ENCODE results near the gene BRINP3. TPM values are rescaled to one million over a fixed set of nuclear protein-coding genes. Genes with fewer than 3 reads are reported as not detected.

The BRINP3 gene
- total RNA-seq, 1 experiment from 2014 or later, result not detected

GRCh38 chr1:190244406-190244805 lies 233.3 kb downstream of the BRINP3 start:
- no peak overlapping the region for H3K9ac ChIP-seq (ENCODE audit: extremely low read depth, insufficient read length, low read length)
- H3K27ac ChIP-seq (ENCODE audit: insufficient read length, low read depth, low read length), result no peak overlapping the region
- TF ChIP-seq CTCF (conservative IDR thresholded peaks at IDR 0.05), result no peak
- Mint-ChIP-seq H3K36me3 (ENCODE audit: insufficient read depth in 1 of 3, low read depth in 3 of 3) (no peaks in the 10 kb centered on the region), H3K9me3 (no peaks in the 10 kb centered on the region), H3K4me3 (no peak overlapping the region), H3K27ac (no peak overlapping the region), H3K27me3 (ENCODE audit: low read depth) (no peaks in the 10 kb centered on the region), H3K4me1 (no peaks in the 10 kb centered on the region)
- no peak overlapping the region for H3K18ac ChIP-seq (ENCODE audit: insufficient read length, low read depth, low read length)
- H2BK15ac ChIP-seq (ENCODE audit: low read depth, low read length), result no peak overlapping the region
- H4K20me1 ChIP-seq (ENCODE audit: control insufficient read depth, insufficient read depth, insufficient read length), result no peaks in the 10 kb centered on the region
- H3K56ac ChIP-seq (ENCODE audit: insufficient read length, low read depth, low read length), result no peak overlapping the region
- H3K4me2 ChIP-seq (ENCODE audit: insufficient read depth, insufficient read length, low read length), result no peak overlapping the region
- no peak overlapping the region for H2AFZ ChIP-seq (ENCODE audit: low read length)
- H4K8ac ChIP-seq (replicated peaks; ENCODE audit: insufficient read length, low read depth, low read length), result no peak overlapping the region
- H2BK120ac ChIP-seq (ENCODE audit: low read depth, low read length, poor library complexity, severe bottlenecking), result no peak overlapping the region
- WGBS (ENCODE audit: extremely low coverage, insufficient read length, low lambda C conversion rate), result no CpG with 5 or more reads among the region's 4 CpGs
- no peak overlapping the region for H3K4ac ChIP-seq (ENCODE audit: low read depth, low read length)
- no peaks in the 10 kb centered on the region for H3K4me1 ChIP-seq (ENCODE audit: insufficient read depth, low read length)
- H3K9me3 ChIP-seq (ENCODE audit: control insufficient read depth, low read depth, low read length), result no peaks in the 10 kb centered on the region
- H2BK5ac ChIP-seq (ENCODE audit: insufficient read length, low read length), result no peak overlapping the region
- H4K5ac ChIP-seq (ENCODE audit: insufficient read length, low read depth, low read length), result no peak overlapping the region
- no peaks in the 10 kb centered on the region for H3K79me1 ChIP-seq (ENCODE audit: insufficient read depth, low read depth, low read length, poor library complexity, severe bottlenecking)
- H3K23me2 ChIP-seq (ENCODE audit: insufficient read length, low read depth, low read length, poor library complexity, severe bottlenecking), result no peaks in the 10 kb centered on the region
- no peak overlapping the region for H2BK20ac ChIP-seq (ENCODE audit: low read depth, low read length, poor library complexity, severe bottlenecking)
- no peak overlapping the region for H2BK12ac ChIP-seq (ENCODE audit: insufficient read length, low read depth, low read length)
- no peaks in the 10 kb centered on the region for H3K79me2 ChIP-seq (ENCODE audit: insufficient read depth, low read length)
- H3K23ac ChIP-seq (ENCODE audit: insufficient read length, low read depth, low read length), result no peak overlapping the region
- H3K14ac ChIP-seq (ENCODE audit: insufficient read depth, low read length), result no peak overlapping the region
- no peak overlapping the region for H4K91ac ChIP-seq (ENCODE audit: insufficient read length, low read depth, low read length)
- no peak overlapping the region for H2AK5ac ChIP-seq (ENCODE audit: insufficient read length, low read length)
- no peaks in the 10 kb centered on the region for H3K27me3 ChIP-seq (ENCODE audit: insufficient read depth, low read length)
- H3T11ph ChIP-seq (ENCODE audit: low read length), result no peak overlapping the region
- DNase-seq, result no peak
